ENCODE data around the gene ZMYM3.

DNA sequence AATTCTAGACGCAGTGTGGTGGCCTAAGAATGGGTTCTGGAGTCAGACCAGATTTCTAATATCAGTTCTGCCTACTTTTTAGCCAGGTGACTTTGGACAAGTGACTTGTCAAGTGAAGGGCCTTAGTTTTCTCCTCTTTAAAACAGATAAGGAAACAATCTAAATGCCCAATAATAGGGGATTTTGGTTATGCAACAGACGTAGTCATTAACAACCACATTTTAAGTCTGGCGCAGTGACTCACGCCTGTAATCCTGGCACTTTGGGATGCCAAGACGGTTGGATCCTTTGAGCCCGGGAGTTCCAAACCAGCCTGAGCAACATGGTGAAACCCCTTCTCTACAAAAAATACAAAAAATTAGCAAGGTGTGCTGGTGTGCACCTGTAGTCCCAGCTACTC is 2.1 kb upstream of the ZMYM3 start:
- TF ChIP-seq ESRRA (CRISPR knock-in tag; IDR thresholded peaks at IDR 0.05; ENCODE audit: borderline replicate concordance) (no peak), GABPB1 (CRISPR knock-in tag; IDR thresholded peaks at IDR 0.05) (no peak), ATF1 (CRISPR knock-in tag; IDR thresholded peaks at IDR 0.05) (no peak), CREB1 (CRISPR knock-in tag; IDR thresholded peaks at IDR 0.05) (no peak), TEAD1 (CRISPR knock-in tag; IDR thresholded peaks at IDR 0.05) (no peak), JUN (CRISPR knock-in tag; IDR thresholded peaks at IDR 0.05) (no peak), ZNF219 (CRISPR knock-in tag; IDR thresholded peaks at IDR 0.05; ENCODE audit: borderline replicate concordance) (no peak)
- TF ChIP-seq, protein P1, sequence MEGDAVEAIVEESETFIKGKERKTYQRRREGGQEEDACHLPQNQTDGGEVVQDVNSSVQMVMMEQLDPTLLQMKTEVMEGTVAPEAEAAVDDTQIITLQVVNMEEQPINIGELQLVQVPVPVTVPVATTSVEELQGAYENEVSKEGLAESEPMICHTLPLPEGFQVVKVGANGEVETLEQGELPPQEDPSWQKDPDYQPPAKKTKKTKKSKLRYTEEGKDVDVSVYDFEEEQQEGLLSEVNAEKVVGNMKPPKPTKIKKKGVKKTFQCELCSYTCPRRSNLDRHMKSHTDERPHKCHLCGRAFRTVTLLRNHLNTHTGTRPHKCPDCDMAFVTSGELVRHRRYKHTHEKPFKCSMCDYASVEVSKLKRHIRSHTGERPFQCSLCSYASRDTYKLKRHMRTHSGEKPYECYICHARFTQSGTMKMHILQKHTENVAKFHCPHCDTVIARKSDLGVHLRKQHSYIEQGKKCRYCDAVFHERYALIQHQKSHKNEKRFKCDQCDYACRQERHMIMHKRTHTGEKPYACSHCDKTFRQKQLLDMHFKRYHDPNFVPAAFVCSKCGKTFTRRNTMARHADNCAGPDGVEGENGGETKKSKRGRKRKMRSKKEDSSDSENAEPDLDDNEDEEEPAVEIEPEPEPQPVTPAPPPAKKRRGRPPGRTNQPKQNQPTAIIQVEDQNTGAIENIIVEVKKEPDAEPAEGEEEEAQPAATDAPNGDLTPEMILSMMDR (IDR thresholded peaks at IDR 0.05) = no peak
- TF ChIP-seq, protein P2, sequence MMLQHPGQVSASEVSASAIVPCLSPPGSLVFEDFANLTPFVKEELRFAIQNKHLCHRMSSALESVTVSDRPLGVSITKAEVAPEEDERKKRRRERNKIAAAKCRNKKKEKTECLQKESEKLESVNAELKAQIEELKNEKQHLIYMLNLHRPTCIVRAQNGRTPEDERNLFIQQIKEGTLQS (CRISPR knock-in tag; conservative IDR thresholded peaks at IDR 0.05) = no peak
- TF ChIP-seq, protein P3, sequence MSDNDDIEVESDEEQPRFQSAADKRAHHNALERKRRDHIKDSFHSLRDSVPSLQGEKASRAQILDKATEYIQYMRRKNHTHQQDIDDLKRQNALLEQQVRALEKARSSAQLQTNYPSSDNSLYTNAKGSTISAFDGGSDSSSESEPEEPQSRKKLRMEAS (CRISPR knock-in tag; IDR thresholded peaks at IDR 0.05) = no peak
- TF ChIP-seq, protein P4, sequence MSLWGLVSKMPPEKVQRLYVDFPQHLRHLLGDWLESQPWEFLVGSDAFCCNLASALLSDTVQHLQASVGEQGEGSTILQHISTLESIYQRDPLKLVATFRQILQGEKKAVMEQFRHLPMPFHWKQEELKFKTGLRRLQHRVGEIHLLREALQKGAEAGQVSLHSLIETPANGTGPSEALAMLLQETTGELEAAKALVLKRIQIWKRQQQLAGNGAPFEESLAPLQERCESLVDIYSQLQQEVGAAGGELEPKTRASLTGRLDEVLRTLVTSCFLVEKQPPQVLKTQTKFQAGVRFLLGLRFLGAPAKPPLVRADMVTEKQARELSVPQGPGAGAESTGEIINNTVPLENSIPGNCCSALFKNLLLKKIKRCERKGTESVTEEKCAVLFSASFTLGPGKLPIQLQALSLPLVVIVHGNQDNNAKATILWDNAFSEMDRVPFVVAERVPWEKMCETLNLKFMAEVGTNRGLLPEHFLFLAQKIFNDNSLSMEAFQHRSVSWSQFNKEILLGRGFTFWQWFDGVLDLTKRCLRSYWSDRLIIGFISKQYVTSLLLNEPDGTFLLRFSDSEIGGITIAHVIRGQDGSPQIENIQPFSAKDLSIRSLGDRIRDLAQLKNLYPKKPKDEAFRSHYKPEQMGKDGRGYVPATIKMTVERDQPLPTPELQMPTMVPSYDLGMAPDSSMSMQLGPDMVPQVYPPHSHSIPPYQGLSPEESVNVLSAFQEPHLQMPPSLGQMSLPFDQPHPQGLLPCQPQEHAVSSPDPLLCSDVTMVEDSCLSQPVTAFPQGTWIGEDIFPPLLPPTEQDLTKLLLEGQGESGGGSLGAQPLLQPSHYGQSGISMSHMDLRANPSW (CRISPR knock-in tag; conservative IDR thresholded peaks at IDR 0.05; ENCODE audit: low read depth) = no peak
- TF ChIP-seq, protein P5, sequence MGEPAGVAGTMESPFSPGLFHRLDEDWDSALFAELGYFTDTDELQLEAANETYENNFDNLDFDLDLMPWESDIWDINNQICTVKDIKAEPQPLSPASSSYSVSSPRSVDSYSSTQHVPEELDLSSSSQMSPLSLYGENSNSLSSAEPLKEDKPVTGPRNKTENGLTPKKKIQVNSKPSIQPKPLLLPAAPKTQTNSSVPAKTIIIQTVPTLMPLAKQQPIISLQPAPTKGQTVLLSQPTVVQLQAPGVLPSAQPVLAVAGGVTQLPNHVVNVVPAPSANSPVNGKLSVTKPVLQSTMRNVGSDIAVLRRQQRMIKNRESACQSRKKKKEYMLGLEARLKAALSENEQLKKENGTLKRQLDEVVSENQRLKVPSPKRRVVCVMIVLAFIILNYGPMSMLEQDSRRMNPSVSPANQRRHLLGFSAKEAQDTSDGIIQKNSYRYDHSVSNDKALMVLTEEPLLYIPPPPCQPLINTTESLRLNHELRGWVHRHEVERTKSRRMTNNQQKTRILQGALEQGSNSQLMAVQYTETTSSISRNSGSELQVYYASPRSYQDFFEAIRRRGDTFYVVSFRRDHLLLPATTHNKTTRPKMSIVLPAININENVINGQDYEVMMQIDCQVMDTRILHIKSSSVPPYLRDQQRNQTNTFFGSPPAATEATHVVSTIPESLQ (CRISPR knock-in tag; IDR thresholded peaks at IDR 0.05) = no peak
- TF ChIP-seq, protein P6, sequence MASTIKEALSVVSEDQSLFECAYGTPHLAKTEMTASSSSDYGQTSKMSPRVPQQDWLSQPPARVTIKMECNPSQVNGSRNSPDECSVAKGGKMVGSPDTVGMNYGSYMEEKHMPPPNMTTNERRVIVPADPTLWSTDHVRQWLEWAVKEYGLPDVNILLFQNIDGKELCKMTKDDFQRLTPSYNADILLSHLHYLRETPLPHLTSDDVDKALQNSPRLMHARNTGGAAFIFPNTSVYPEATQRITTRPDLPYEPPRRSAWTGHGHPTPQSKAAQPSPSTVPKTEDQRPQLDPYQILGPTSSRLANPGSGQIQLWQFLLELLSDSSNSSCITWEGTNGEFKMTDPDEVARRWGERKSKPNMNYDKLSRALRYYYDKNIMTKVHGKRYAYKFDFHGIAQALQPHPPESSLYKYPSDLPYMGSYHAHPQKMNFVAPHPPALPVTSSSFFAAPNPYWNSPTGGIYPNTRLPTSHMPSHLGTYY (CRISPR knock-in tag; IDR thresholded peaks at IDR 0.05) = no peak
- TF ChIP-seq, protein P7, sequence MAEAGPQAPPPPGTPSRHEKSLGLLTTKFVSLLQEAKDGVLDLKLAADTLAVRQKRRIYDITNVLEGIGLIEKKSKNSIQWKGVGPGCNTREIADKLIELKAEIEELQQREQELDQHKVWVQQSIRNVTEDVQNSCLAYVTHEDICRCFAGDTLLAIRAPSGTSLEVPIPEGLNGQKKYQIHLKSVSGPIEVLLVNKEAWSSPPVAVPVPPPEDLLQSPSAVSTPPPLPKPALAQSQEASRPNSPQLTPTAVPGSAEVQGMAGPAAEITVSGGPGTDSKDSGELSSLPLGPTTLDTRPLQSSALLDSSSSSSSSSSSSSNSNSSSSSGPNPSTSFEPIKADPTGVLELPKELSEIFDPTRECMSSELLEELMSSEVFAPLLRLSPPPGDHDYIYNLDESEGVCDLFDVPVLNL (CRISPR knock-in tag; IDR thresholded peaks at IDR 0.05; ENCODE audit: borderline replicate concordance, low read depth) = no peak
